ENCODE data around the gene POU2AF1. TPM values are rescaled to one million over a fixed set of nuclear protein-coding genes. Genes with fewer than 3 reads are reported as not detected.

The POU2AF1 gene
- total and polyA plus RNA-seq, 2 of the 13 experiments (the other 11 are each of a cell fraction or from before 2014, with no cell fraction given) = 1.9 to 3.6 TPM

DNA sequence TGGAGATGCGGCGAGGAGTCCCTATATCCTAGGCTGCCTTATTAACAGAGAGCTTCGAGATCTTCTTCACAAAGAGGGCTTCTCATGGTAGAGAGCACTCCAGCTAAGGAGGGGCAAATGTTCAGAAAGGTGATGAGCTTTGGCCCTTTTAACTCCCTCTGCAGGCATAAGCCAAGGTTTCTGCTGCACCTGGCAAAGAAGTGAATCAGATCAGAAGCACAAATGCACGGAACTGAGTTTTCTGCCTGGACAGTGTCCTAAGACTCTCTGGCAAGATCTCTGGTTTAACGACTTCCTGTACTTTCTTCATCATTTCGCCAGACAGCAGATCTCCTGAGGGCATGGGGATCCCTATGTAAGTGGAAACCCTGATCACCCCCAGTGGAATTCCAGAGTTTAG is 43.5 kb downstream of the POU2AF1 start (continued):
- TF ChIP-seq YEATS2 (CRISPR knock-in tag; IDR thresholded peaks at IDR 0.05; ENCODE audit: borderline replicate concordance) (no peak), ATF7 (IDR thresholded peaks at IDR 0.05) (no peak), ATF7 (CRISPR knock-in tag; IDR thresholded peaks at IDR 0.05) (no peak), ERF (CRISPR knock-in tag; IDR thresholded peaks at IDR 0.05) (no peak), ZNF878 (CRISPR knock-in tag; IDR thresholded peaks at IDR 0.05) (no peak), HDAC1 (CRISPR knock-in tag; IDR thresholded peaks at IDR 0.05) (peak; percentile 11; the same call in 1 of the 2 replicates), EZH2 (conservative IDR thresholded peaks at IDR 0.05; ENCODE audit: low read depth, low read length) (no peak), HNF4G (IDR thresholded peaks at IDR 0.05; ENCODE audit: borderline replicate concordance, low read depth, low read length) (no peak), HNF4G (CRISPR knock-in tag; IDR thresholded peaks at IDR 0.05; ENCODE audit: borderline replicate concordance, low read depth) (no peak), SIN3B (IDR thresholded peaks at IDR 0.05; ENCODE audit: low read length) (no peak)
- TF ChIP-seq, protein P1, sequence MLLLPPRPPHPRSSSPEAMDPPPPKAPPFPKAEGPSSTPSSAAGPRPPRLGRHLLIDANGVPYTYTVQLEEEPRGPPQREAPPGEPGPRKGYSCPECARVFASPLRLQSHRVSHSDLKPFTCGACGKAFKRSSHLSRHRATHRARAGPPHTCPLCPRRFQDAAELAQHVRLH (CRISPR knock-in tag; IDR thresholded peaks at IDR 0.05; ENCODE audit: borderline replicate concordance, low read depth) = no peak
- TF ChIP-seq, protein P2, sequence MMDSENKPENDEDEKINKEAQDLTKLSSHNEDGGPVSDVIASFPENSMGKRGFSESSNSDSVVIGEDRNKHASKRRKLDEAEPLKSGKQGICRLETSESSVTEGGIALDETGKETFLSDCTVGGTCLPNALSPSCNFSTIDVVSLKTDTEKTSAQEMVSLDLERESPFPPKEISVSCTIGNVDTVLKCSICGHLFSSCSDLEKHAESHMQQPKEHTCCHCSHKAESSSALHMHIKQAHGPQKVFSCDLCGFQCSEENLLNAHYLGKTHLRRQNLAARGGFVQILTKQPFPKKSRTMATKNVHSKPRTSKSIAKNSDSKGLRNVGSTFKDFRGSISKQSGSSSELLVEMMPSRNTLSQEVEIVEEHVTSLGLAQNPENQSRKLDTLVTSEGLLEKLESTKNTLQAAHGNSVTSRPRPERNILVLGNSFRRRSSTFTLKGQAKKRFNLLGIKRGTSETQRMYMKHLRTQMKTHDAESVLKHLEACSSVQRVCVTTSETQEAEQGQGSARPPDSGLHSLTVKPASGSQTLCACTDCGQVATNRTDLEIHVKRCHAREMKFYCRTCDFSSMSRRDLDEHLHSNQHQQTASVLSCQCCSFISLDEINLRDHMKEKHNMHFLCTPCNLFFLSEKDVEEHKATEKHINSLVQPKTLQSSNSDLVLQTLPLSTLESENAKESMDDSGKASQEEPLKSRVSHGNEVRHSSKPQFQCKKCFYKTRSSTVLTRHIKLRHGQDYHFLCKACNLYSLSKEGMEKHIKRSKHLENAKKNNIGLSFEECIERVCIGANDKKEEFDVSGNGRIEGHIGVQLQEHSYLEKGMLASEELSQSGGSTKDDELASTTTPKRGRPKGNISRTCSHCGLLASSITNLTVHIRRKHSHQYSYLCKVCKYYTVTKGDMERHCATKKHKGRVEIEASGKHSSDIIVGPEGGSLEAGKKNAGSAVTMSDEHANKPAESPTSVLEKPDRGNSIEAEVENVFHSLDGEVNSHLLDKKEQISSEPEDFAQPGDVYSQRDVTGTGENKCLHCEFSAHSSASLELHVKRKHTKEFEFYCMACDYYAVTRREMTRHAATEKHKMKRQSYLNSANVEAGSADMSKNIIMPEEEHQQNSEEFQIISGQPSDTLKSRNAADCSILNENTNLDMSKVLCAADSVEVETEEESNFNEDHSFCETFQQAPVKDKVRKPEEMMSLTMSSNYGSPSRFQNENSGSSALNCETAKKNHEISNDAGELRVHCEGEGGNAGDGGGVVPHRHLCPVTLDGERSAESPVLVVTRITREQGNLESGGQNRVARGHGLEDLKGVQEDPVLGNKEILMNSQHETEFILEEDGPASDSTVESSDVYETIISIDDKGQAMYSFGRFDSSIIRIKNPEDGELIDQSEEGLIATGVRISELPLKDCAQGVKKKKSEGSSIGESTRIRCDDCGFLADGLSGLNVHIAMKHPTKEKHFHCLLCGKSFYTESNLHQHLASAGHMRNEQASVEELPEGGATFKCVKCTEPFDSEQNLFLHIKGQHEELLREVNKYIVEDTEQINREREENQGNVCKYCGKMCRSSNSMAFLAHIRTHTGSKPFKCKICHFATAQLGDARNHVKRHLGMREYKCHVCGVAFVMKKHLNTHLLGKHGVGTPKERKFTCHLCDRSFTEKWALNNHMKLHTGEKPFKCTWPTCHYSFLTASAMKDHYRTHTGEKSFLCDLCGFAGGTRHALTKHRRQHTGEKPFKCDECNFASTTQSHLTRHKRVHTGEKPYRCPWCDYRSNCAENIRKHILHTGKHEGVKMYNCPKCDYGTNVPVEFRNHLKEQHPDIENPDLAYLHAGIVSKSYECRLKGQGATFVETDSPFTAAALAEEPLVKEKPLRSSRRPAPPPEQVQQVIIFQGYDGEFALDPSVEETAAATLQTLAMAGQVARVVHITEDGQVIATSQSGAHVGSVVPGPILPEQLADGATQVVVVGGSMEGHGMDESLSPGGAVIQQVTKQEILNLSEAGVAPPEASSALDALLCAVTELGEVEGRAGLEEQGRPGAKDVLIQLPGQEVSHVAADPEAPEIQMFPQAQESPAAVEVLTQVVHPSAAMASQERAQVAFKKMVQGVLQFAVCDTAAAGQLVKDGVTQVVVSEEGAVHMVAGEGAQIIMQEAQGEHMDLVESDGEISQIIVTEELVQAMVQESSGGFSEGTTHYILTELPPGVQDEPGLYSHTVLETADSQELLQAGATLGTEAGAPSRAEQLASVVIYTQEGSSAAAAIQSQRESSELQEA (CRISPR knock-in tag; IDR thresholded peaks at IDR 0.05; ENCODE audit: not compliant biosample characterization) = no peak
